GM12878 (cell line): ENCODE measurements around the gene PAK2. TPM values are rescaled to one million over a fixed set of nuclear protein-coding genes. Genes with fewer than 3 reads are reported as not detected.

Experiments
- BHLHE40 ChIP-seq, 2 experiments: fragments of 450-650 bp in 1 of 2; IDR thresholded peaks; 2 replicates each; pipeline ENCODE4 v1.6.1; 2011 to 2017; ENCODE audit warnings: low read depth in 2 of 2, borderline replicate concordance in 1 of 2, improper control_type of control experiment in 1 of 2, low read length in 1 of 2, mild to moderate bottlenecking in 1 of 2
- FOXK2 ChIP-seq: fragments of 450-650 bp; IDR thresholded peaks from 2 replicates; pipeline ENCODE4 v1.6.1; 2017; ENCODE audit warnings: mild to moderate bottlenecking, moderate library complexity
- MEF2A ChIP-seq: IDR thresholded peaks from 2 replicates; pipeline ENCODE4 v1.6.1; 2011; ENCODE audit warnings: low read depth, mild to moderate bottlenecking, low read length, moderate library complexity; ENCODE audit not compliant: insufficient read depth
- MEF2B ChIP-seq: fragments of 450-650 bp; IDR thresholded peaks from 2 replicates; pipeline ENCODE4 v1.6.1; 2018; ENCODE audit warnings: mild to moderate bottlenecking, moderate library complexity; ENCODE audit not compliant: partially characterized antibody, poor library complexity, severe bottlenecking
- NFXL1 ChIP-seq: fragments of 450-650 bp; IDR thresholded peaks from 2 replicates; pipeline ENCODE4 v1.6.1; 2017; ENCODE audit warnings: antibody characterized with exemption, mild to moderate bottlenecking, borderline replicate concordance
- PAX5 ChIP-seq: IDR thresholded peaks from 2 replicates; pipeline ENCODE4 v1.6.1; 2011; ENCODE audit warnings: low read depth, low read length, borderline replicate concordance
- SMAD1 ChIP-seq: fragments of 450-650 bp; IDR thresholded peaks from 2 replicates; pipeline ENCODE4 v1.6.1; 2018; ENCODE audit warnings: mild to moderate bottlenecking, low read depth; ENCODE audit not compliant: partially characterized antibody
- SP1 ChIP-seq: IDR thresholded peaks from one replicate; pipeline ENCODE4 v1.6.1; 2011; ENCODE audit warnings: low read depth, low read length
- ZNF207 ChIP-seq: fragments of 450-650 bp; IDR thresholded peaks from 2 replicates; pipeline ENCODE4 v1.6.1; 2014; ENCODE audit warnings: antibody characterized with exemption, mild to moderate bottlenecking, borderline replicate concordance
- ZSCAN29 ChIP-seq: fragments of 450-650 bp; IDR thresholded peaks from 2 replicates; pipeline ENCODE4 v1.6.1; 2017; ENCODE audit warnings: mild to moderate bottlenecking, moderate library complexity
- polyA plus RNA-seq, 11 experiments: library from polyadenylated mRNA; depleted of rRNA in 4 of 11; unstranded in 6 of 11; stranded (reverse) in 5 of 11; fragments of >200 nt; fragmentation: Nextera tagmentation in 4 of 11; fragmentation: Illumina TruSeq in 1 of 11; extraction: Ambion mirVana in 4 of 11; extraction: Trizol in 1 of 11; gene quantifications; 1 replicate in 1 of 11; 2 replicates in 10 of 11; pipeline versions ENCODE4 v1.2.1 to v1.2.3, GENCODE V29; 2011 to 2016; ENCODE audit warnings: inconsistent platforms in 2 of 11, missing spikeins in 2 of 11, low read depth in 1 of 11
- total RNA-seq, 4 experiments: library from RNA; depleted of rRNA in 3 of 4; stranded (reverse); fragments of >200 nt in 3 of 4; fragmentation: Illumina TruSeq in 1 of 4; extraction: Trizol in 1 of 4; gene quantifications; 2 replicates each; pipeline versions ENCODE4 v1.2.1 to v1.2.3, GENCODE V29; 2013 to 2021
- TF ChIP-seq, protein P1 (sequence below): IDR thresholded peaks from 2 replicates; pipeline ENCODE4 v1.6.1; 2012; ENCODE audit warnings: low read length, inconsistent platforms
- TF ChIP-seq, protein P2 (sequence below): IDR thresholded peaks from 2 replicates; pipeline ENCODE4 v1.6.1; 2012; ENCODE audit warnings: improper control_type of control experiment, low read depth, low read length; ENCODE audit not compliant: insufficient replicate concordance
- TF ChIP-seq, protein P3 (sequence below): fragments of 450-650 bp; IDR thresholded peaks from 2 replicates; pipeline ENCODE4 v1.6.1; 2014; ENCODE audit warnings: mild to moderate bottlenecking
- TF ChIP-seq, protein P4 (sequence below): fragments of 450-650 bp; formaldehyde crosslinking; IDR thresholded peaks from 2 replicates; pipeline ENCODE4 v1.5.0; 2022; ENCODE audit warnings: mild to moderate bottlenecking, missing genetic modification characterization
- TF ChIP-seq, protein P5 (sequence below): fragments of 450-650 bp; IDR thresholded peaks from 2 replicates; pipeline ENCODE4 v1.6.1; 2017; ENCODE audit warnings: low read depth, mild to moderate bottlenecking, moderate library complexity

PAK2 gene
- total and polyA plus RNA-seq, 10 of the 15 experiments (the other 5 are each of a cell fraction or from before 2014, with no cell fraction given) = 9.0 to 59.1 (median 27.0) TPM

DNA sequence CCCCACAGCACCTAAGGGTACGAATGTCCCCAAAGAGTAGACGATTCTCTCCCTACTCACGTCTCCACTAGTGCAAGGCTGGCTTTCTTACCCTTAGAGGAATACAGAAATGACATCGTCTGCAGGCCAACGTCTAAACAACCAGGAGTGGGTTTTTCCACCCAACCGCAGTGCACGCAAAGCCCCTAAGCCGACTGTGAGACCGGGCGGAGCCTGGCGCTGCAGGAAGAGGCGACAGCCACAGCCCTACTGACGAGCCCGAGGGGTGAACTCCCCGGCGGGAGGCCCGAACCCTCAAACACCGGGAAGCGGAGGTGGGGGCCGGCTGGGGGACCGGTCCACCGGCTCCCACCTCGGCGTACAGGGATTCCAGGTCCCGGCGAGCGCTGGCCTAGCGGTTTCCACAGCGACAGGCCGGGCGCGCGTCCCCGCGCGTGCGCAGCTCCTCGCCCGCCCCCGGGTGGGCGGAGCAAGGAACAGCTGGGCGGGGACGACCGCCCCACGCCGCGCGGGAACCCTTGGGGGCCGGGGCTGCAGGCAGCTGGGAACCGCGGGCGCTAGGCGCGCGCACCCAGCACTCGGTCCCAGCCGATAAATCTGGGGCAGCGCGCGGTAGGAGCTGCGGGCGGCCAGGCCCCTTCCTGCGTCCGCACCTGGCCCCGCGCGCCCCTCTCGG, 27.7 kb upstream of the PAK2 start, which contains the start of the genes CEP19 and PIGX (continued):
- TF ChIP-seq, protein P1, sequence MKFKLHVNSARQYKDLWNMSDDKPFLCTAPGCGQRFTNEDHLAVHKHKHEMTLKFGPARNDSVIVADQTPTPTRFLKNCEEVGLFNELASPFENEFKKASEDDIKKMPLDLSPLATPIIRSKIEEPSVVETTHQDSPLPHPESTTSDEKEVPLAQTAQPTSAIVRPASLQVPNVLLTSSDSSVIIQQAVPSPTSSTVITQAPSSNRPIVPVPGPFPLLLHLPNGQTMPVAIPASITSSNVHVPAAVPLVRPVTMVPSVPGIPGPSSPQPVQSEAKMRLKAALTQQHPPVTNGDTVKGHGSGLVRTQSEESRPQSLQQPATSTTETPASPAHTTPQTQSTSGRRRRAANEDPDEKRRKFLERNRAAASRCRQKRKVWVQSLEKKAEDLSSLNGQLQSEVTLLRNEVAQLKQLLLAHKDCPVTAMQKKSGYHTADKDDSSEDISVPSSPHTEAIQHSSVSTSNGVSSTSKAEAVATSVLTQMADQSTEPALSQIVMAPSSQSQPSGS = peak; percentile 44; the same call in 1 of the 2 replicates
- TF ChIP-seq ZSCAN29 (no peak; the same call in none of the 2 replicates), SMAD1 (no peak), BHLHE40 (IDR thresholded peaks at IDR 0.05; ENCODE audit: borderline replicate concordance in 1 of 2, low read depth in 2 of 2, low read length in 1 of 2) (peak in 1 of 2 experiments; percentile 3; a peak in 2 of 4 replicates), SP1 (no peak), MEF2B (peak; percentile 70), MEF2A (no peak), NFXL1 (peak; percentile 84; the same call in 1 of the 2 replicates), PAX5 (0 out of 2 replicates have a peak, but pooled peaks have one; percentile 47), ZNF207 (peak; percentile 66; the same call in 1 of the 2 replicates), FOXK2 (no peak)
- TF ChIP-seq, protein P2, sequence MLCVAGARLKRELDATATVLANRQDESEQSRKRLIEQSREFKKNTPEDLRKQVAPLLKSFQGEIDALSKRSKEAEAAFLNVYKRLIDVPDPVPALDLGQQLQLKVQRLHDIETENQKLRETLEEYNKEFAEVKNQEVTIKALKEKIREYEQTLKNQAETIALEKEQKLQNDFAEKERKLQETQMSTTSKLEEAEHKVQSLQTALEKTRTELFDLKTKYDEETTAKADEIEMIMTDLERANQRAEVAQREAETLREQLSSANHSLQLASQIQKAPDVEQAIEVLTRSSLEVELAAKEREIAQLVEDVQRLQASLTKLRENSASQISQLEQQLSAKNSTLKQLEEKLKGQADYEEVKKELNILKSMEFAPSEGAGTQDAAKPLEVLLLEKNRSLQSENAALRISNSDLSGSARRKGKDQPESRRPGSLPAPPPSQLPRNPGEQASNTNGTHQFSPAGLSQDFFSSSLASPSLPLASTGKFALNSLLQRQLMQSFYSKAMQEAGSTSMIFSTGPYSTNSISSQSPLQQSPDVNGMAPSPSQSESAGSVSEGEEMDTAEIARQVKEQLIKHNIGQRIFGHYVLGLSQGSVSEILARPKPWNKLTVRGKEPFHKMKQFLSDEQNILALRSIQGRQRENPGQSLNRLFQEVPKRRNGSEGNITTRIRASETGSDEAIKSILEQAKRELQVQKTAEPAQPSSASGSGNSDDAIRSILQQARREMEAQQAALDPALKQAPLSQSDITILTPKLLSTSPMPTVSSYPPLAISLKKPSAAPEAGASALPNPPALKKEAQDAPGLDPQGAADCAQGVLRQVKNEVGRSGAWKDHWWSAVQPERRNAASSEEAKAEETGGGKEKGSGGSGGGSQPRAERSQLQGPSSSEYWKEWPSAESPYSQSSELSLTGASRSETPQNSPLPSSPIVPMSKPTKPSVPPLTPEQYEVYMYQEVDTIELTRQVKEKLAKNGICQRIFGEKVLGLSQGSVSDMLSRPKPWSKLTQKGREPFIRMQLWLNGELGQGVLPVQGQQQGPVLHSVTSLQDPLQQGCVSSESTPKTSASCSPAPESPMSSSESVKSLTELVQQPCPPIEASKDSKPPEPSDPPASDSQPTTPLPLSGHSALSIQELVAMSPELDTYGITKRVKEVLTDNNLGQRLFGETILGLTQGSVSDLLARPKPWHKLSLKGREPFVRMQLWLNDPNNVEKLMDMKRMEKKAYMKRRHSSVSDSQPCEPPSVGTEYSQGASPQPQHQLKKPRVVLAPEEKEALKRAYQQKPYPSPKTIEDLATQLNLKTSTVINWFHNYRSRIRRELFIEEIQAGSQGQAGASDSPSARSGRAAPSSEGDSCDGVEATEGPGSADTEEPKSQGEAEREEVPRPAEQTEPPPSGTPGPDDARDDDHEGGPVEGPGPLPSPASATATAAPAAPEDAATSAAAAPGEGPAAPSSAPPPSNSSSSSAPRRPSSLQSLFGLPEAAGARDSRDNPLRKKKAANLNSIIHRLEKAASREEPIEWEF = no peak
- TF ChIP-seq, protein P3, sequence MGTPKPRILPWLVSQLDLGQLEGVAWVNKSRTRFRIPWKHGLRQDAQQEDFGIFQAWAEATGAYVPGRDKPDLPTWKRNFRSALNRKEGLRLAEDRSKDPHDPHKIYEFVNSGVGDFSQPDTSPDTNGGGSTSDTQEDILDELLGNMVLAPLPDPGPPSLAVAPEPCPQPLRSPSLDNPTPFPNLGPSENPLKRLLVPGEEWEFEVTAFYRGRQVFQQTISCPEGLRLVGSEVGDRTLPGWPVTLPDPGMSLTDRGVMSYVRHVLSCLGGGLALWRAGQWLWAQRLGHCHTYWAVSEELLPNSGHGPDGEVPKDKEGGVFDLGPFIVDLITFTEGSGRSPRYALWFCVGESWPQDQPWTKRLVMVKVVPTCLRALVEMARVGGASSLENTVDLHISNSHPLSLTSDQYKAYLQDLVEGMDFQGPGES = no peak
- TF ChIP-seq, protein P4, sequence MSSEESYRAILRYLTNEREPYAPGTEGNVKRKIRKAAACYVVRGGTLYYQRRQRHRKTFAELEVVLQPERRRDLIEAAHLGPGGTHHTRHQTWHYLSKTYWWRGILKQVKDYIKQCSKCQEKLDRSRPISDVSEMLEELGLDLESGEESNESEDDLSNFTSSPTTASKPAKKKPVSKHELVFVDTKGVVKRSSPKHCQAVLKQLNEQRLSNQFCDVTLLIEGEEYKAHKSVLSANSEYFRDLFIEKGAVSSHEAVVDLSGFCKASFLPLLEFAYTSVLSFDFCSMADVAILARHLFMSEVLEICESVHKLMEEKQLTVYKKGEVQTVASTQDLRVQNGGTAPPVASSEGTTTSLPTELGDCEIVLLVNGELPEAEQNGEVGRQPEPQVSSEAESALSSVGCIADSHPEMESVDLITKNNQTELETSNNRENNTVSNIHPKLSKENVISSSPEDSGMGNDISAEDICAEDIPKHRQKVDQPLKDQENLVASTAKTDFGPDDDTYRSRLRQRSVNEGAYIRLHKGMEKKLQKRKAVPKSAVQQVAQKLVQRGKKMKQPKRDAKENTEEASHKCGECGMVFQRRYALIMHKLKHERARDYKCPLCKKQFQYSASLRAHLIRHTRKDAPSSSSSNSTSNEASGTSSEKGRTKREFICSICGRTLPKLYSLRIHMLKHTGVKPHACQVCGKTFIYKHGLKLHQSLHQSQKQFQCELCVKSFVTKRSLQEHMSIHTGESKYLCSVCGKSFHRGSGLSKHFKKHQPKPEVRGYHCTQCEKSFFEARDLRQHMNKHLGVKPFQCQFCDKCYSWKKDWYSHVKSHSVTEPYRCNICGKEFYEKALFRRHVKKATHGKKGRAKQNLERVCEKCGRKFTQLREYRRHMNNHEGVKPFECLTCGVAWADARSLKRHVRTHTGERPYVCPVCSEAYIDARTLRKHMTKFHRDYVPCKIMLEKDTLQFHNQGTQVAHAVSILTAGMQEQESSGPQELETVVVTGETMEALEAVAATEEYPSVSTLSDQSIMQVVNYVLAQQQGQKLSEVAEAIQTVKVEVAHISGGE (CRISPR knock-in tag) = no peak
- TF ChIP-seq, protein P5, sequence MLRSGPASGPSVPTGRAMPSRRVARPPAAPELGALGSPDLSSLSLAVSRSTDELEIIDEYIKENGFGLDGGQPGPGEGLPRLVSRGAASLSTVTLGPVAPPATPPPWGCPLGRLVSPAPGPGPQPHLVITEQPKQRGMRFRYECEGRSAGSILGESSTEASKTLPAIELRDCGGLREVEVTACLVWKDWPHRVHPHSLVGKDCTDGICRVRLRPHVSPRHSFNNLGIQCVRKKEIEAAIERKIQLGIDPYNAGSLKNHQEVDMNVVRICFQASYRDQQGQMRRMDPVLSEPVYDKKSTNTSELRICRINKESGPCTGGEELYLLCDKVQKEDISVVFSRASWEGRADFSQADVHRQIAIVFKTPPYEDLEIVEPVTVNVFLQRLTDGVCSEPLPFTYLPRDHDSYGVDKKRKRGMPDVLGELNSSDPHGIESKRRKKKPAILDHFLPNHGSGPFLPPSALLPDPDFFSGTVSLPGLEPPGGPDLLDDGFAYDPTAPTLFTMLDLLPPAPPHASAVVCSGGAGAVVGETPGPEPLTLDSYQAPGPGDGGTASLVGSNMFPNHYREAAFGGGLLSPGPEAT = peak; percentile 79
